Testis (tissue), 2 donors: Measurements from ENCODE around the gene ATP1B3.

Experiments used
- POLR2A ChIP-seq: fragments of 450-650 bp; IDR thresholded peaks from one replicate; pipeline ENCODE4 v1.6.1; 2017; ENCODE audit warnings: antibody characterized with exemption, mild to moderate bottlenecking, moderate library complexity
- TF ChIP-seq, protein P1 (sequence below), 3 experiments: fragments of 450-650 bp in 2 of 3; fragments of 200-600 bp in 1 of 3; sonication (generic) in 1 of 3; IDR thresholded peaks; one replicate each; pipeline ENCODE4 v1.5.1; 2016 to 2019; ENCODE audit warnings: antibody characterized with exemption in 3 of 3, mild to moderate bottlenecking in 2 of 3, moderate library complexity in 1 of 3

DNA sequence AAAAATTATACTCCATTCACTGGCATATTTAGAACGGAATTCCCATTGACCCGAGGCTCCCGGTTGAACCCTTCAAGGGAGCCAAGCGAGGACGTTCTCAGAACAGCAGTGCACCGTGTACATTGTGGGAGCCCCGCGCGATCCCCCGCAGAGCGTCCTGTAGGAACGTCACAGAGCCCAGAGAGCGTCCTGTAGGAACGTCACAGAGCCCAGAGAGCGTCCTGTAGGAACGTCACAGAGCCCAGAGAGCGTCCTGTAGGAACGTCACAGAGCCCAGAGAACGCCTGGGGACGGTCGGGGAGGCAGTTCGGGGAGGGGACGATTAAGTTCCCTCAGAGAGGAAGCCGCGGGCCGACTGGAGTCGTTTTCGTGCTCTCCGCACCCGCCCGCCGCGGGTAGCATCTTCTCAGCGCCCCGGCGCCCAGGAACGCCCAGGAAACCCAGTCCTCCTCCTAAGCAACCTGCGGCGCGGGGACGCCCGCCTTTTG, 506 bp upstream of the ATP1B3 start:
- TF ChIP-seq, protein P1, sequence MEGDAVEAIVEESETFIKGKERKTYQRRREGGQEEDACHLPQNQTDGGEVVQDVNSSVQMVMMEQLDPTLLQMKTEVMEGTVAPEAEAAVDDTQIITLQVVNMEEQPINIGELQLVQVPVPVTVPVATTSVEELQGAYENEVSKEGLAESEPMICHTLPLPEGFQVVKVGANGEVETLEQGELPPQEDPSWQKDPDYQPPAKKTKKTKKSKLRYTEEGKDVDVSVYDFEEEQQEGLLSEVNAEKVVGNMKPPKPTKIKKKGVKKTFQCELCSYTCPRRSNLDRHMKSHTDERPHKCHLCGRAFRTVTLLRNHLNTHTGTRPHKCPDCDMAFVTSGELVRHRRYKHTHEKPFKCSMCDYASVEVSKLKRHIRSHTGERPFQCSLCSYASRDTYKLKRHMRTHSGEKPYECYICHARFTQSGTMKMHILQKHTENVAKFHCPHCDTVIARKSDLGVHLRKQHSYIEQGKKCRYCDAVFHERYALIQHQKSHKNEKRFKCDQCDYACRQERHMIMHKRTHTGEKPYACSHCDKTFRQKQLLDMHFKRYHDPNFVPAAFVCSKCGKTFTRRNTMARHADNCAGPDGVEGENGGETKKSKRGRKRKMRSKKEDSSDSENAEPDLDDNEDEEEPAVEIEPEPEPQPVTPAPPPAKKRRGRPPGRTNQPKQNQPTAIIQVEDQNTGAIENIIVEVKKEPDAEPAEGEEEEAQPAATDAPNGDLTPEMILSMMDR (IDR thresholded peaks at IDR 0.05), result no peak
- TF ChIP-seq POLR2A, result no peak
